Osteocyte (in vitro differentiated cells): ENCODE data around the gene SLK. TPM values are rescaled to one million over a fixed set of nuclear protein-coding genes. Genes with fewer than 3 reads are reported as not detected.

ENCODE experiments used
- DNase-seq: peaks from one replicate; pipeline ENCODE4 v3.0.0; 2021; ENCODE audit warnings: mixed read lengths; ENCODE audit not compliant: unreplicated experiment; ENCODE audit errors: extremely low spot score
- H3K27ac Mint-ChIP-seq: one replicate; pipeline ENCODE4 v1.8.0; 2021; ENCODE audit warnings: mild to moderate bottlenecking, mixed read lengths; ENCODE audit not compliant: unreplicated experiment
- H3K27me3 Mint-ChIP-seq: one replicate; pipeline ENCODE4 v1.8.0; 2021; ENCODE audit warnings: mixed read lengths; ENCODE audit not compliant: unreplicated experiment
- H3K36me3 Mint-ChIP-seq: one replicate; pipeline ENCODE4 v1.8.0; 2021; ENCODE audit warnings: mixed read lengths; ENCODE audit not compliant: unreplicated experiment
- H3K4me1 Mint-ChIP-seq: one replicate; pipeline ENCODE4 v1.8.0; 2021; ENCODE audit warnings: mixed read lengths; ENCODE audit not compliant: unreplicated experiment
- H3K4me3 Mint-ChIP-seq: one replicate; pipeline ENCODE4 v1.8.0; 2021; ENCODE audit warnings: mild to moderate bottlenecking, moderate library complexity, mixed read lengths; ENCODE audit not compliant: unreplicated experiment
- H3K9me3 Mint-ChIP-seq: one replicate; pipeline ENCODE4 v1.8.0; 2021; ENCODE audit warnings: mixed read lengths; ENCODE audit not compliant: unreplicated experiment
- CTCF ChIP-seq: fragments of 200-600 bp; sonication (generic); IDR thresholded peaks from 2 replicates; pipeline ENCODE4 v1.5.0; 2021; ENCODE audit warnings: antibody characterized with exemption, mild to moderate bottlenecking, moderate library complexity
- total RNA-seq: library from RNA; stranded (reverse); gene quantifications from 2 replicates; pipeline ENCODE4 v1.2.1, GENCODE V29; 2021

Gene SLK
- total RNA-seq, 1 donor from 2014 or later = 41.3 TPM

- no peak overlapping the region for H3K27ac Mint-ChIP-seq
- no peaks in the 10 kb centered on the region for H3K27me3 Mint-ChIP-seq
- TF ChIP-seq CTCF = no peak
- H3K9me3 Mint-ChIP-seq = no peaks in the 10 kb centered on the region
- DNase-seq = no peak
- H3K4me3 Mint-ChIP-seq = no peak overlapping the region
- no peaks in the 10 kb centered on the region for H3K4me1 Mint-ChIP-seq
- peaks cover 54% of the 10 kb centered on the region for H3K36me3 Mint-ChIP-seq
Measured at GRCh38 chr10:104005172-104005863, 38.4 kb downstream of the SLK start.

GRCh38 chr10:104011904-104012303, 45.0 kb downstream of the SLK start:
- H3K36me3 Mint-ChIP-seq = peaks cover 24% of the 10 kb centered on the region
- no peak for DNase-seq
- no peaks in the 10 kb centered on the region for H3K27me3 Mint-ChIP-seq
- H3K4me1 Mint-ChIP-seq = no peaks in the 10 kb centered on the region
- H3K27ac Mint-ChIP-seq = no peak overlapping the region
- no peak for TF ChIP-seq CTCF
- no peaks in the 10 kb centered on the region for H3K9me3 Mint-ChIP-seq
- H3K4me3 Mint-ChIP-seq = no peak overlapping the region

- DNase-seq = no peak
- no peaks in the 10 kb centered on the region for H3K4me1 Mint-ChIP-seq
- H3K9me3 Mint-ChIP-seq = no peaks in the 10 kb centered on the region
- H3K27me3 Mint-ChIP-seq = no peaks in the 10 kb centered on the region
- no peak for TF ChIP-seq CTCF
- H3K36me3 Mint-ChIP-seq = peaks cover 28% of the 10 kb centered on the region
- no peak overlapping the region for H3K27ac Mint-ChIP-seq
- H3K4me3 Mint-ChIP-seq = no peak overlapping the region
Measured at GRCh38 chr10:104013489-104013888, 46.5 kb downstream of the SLK start.

GRCh38 chr10:104014176-104014575, 47.2 kb downstream of the SLK start:
- Mint-ChIP-seq H3K36me3 (peaks cover 27% of the 10 kb centered on the region), H3K9me3 (no peaks in the 10 kb centered on the region), H3K27me3 (no peaks in the 10 kb centered on the region), H3K4me1 (no peaks in the 10 kb centered on the region), H3K4me3 (no peak overlapping the region), H3K27ac (no peak overlapping the region)
- DNase-seq = no peak
- TF ChIP-seq CTCF = no peak

GRCh38 chr10:104016661-104017060, 49.7 kb downstream of the SLK start:
- H3K9me3 Mint-ChIP-seq = no peaks in the 10 kb centered on the region
- TF ChIP-seq CTCF = no peak
- no peaks in the 10 kb centered on the region for H3K4me1 Mint-ChIP-seq
- no peak overlapping the region for H3K4me3 Mint-ChIP-seq
- no peak overlapping the region for H3K27ac Mint-ChIP-seq
- no peaks in the 10 kb centered on the region for H3K27me3 Mint-ChIP-seq
- peaks cover 43% of the 10 kb centered on the region for H3K36me3 Mint-ChIP-seq
- DNase-seq = no peak
